HT-29 (cell line): Measurements from ENCODE around the gene CRYGC. TPM values are rescaled to one million over a fixed set of nuclear protein-coding genes. Genes with fewer than 3 reads are reported as not detected.

Source experiments
- DNase-seq: peaks from one replicate; pipeline ENCODE4 v3.0.0-alpha.2; 2015; ENCODE audit warnings: low spot score
- total RNA-seq: library from RNA; depleted of rRNA; stranded (reverse); fragments of >200 nt; shearing (Covaris generic); gene quantifications from 2 replicates; pipeline ENCODE4 v1.2.3, GENCODE V29; 2014; rRNA removed

Gene CRYGC
- total RNA-seq, 1 experiment from 2014 or later = not detected

DNA sequence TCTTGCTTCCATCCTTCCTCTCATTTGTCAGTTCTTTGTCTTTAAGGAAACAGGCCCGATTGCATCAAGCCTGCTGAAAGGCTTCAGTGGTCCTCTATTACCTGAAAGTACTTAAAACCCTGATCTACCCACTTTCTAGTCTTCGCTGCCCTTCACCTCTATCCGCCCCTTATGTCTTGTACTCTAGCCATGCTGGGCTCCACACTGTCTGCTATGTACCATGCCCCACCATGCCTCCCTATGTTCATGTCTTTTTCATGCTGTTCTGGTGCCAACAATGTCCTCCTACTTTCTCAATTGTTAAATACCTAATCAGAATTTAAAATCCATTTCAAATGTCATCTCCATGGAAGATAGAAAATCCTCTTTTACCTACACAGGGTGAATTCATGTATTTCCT, 33.5 kb downstream of the CRYGC start:
- no peak for DNase-seq

DNA sequence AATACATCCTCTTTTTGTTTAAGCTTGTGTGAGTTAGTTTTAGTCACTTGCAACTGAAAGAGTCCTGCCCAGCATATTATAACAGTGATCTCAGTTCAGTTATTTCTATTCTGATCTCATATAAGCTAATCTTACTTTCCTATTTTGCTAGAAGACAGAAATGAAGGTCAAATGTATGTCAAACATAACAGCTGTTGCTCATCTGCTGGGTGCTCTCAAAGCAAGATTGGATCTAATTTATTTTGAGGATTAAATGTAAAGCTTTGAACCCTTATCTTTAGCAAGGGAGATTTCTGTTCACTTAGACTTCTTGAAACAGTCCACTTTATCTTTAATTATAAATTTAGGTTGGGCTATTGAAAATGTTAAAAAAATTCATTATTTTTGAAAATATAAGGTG, 36.5 kb downstream of the CRYGC start:
- no peak for DNase-seq

GRCh38 chr2:208092093-208092832, 37.4 kb downstream of the CRYGC start:
- no peak for DNase-seq

- no peak for DNase-seq
These were observed 39.2 kb downstream of the CRYGC start for GRCh38 chr2:208090420-208090819.

- DNase-seq = no peak
These were observed 43.6 kb downstream of the CRYGC start for GRCh38 chr2:208086029-208086428.

DNA sequence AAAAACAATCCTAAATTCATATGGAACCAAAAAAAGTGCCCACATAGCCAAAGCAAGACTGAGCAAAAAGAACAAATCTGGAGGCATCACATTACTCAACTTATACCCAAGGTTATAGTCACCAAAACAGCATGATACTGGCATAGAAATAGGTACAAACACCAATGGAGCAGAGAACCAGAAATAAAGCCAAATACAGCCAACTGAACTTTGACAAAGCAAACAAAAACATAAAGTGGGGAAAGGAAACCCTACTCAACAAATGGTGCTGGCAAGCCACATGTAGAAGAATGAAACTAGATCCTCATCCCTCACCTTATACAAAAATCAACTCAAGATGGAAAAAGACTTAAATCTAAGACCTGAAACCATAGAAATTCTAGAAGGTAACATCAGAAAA, 45.8 kb downstream of the CRYGC start:
- no peak for DNase-seq

Other genes starting within 250 kb of the CRYGC start
- 4.7 and 9.0 TPM in 2 replicates for gene PLEKHM3, start 104.3 kb downstream of the CRYGC start, total RNA-seq
- gene CRYGD, start 5.3 kb downstream of the CRYGC start, total RNA-seq = not detected in 2 replicates
- not detected in 2 replicates for gene CRYGB, start 16.3 kb upstream of the CRYGC start, total RNA-seq
- gene CRYGA, start 33.8 kb upstream of the CRYGC start, total RNA-seq = not detected in 2 replicates
- gene C2orf80, start 60.2 kb upstream of the CRYGC start, total RNA-seq = not detected in 2 replicates
- gene IDH1, start 125.2 kb upstream of the CRYGC start, total RNA-seq = 85.9 and 86.5 TPM in 2 replicates
- 7.2 and 10.1 TPM in 2 replicates for gene PIKFYVE, start 136.4 kb upstream of the CRYGC start, total RNA-seq